DND-41 (cell line): ENCODE results near the gene TMEM132D.

ENCODE experiments used
- ATAC-seq: fragments of 200-7000 bp; cut with Tn5 transposase; 3 replicates; pipeline ENCODE4 v1.9.1; 2021; ENCODE audit warnings: low read depth; ENCODE audit not compliant: insufficient read depth
- DNase-seq: peaks from one replicate; pipeline ENCODE4 v3.0.0-alpha.2; 2020
- H2AFZ ChIP-seq: 2 replicates; pipeline ENCODE4 v1.6.0; 2012; ENCODE audit warnings: low read depth, low read length
- H3K27ac ChIP-seq: 2 replicates; pipeline ENCODE4 v1.5.1; 2012; ENCODE audit warnings: low read length, inconsistent platforms
- H3K27me3 ChIP-seq: fragments of 200-600 bp; sonication (generic); 2 replicates; pipeline ENCODE4 v1.6.0; 2012; ENCODE audit warnings: low read length, mild to moderate bottlenecking, inconsistent platforms; ENCODE audit not compliant: insufficient read depth, poor library complexity
- H3K36me3 ChIP-seq: 2 replicates; pipeline ENCODE4 v1.5.1; 2012; ENCODE audit warnings: low read length, inconsistent platforms; ENCODE audit not compliant: insufficient read depth
- H3K4me1 ChIP-seq: 2 replicates; pipeline ENCODE4 v1.5.1; 2012; ENCODE audit warnings: mild to moderate bottlenecking, low read length; ENCODE audit not compliant: insufficient read depth
- H3K4me2 ChIP-seq: 2 replicates; pipeline ENCODE4 v1.6.0; 2012; ENCODE audit warnings: mild to moderate bottlenecking, moderate library complexity, low read length, inconsistent platforms; ENCODE audit not compliant: insufficient read depth
- H3K4me3 ChIP-seq, 2 experiments: fragments of 200-600 bp in 1 of 2; shearing (Covaris generic) in 1 of 2; 2 replicates each; pipeline ENCODE4 v1.5.1; 2012 to 2016; ENCODE audit warnings: inconsistent platforms in 2 of 2, low read length in 2 of 2, mild to moderate bottlenecking in 2 of 2, low read depth in 1 of 2, moderate library complexity in 1 of 2
- H3K79me2 ChIP-seq: 2 replicates; pipeline ENCODE4 v1.6.0; 2012; ENCODE audit warnings: low read length, inconsistent platforms; ENCODE audit not compliant: insufficient read depth
- H3K9ac ChIP-seq: 2 replicates; pipeline ENCODE4 v1.6.0; 2012; ENCODE audit warnings: low read depth, mild to moderate bottlenecking, inconsistent platforms, low read length, moderate library complexity
- H3K9me3 ChIP-seq: 2 replicates; pipeline ENCODE4 v1.5.1; 2012; ENCODE audit warnings: low read length, moderate library complexity, mild to moderate bottlenecking, inconsistent platforms; ENCODE audit not compliant: insufficient read depth, severe bottlenecking
- H4K20me1 ChIP-seq: 2 replicates; pipeline ENCODE4 v1.6.0; 2012; ENCODE audit warnings: low read length; ENCODE audit not compliant: insufficient read depth
- CTCF ChIP-seq: IDR thresholded peaks from 2 replicates; pipeline ENCODE4 v1.5.1; 2012; ENCODE audit warnings: borderline replicate concordance, low read length, moderate library complexity, mild to moderate bottlenecking; ENCODE audit not compliant: poor library complexity, severe bottlenecking; ENCODE audit errors: extremely low read depth
- EZH2 ChIP-seq: IDR thresholded peaks from 3 replicates; pipeline ENCODE4 v1.6.1; 2012; ENCODE audit warnings: borderline replicate concordance, low read depth, mild to moderate bottlenecking, moderate library complexity, low read length, inconsistent platforms; ENCODE audit not compliant: severe bottlenecking

The TMEM132D gene

GRCh38 chr12:129503802-129504201 is 400.0 kb downstream of the TMEM132D start:
- no peak for ATAC-seq

GRCh38 chr12:129496226-129496625 is 407.6 kb downstream of the TMEM132D start:
- no peaks in the 10 kb centered on the region for H4K20me1 ChIP-seq
- no peak for TF ChIP-seq CTCF
- no peak for TF ChIP-seq EZH2
- ATAC-seq, result no peak
- no peak overlapping the region for H3K4me2 ChIP-seq
- no peaks in the 10 kb centered on the region for H3K27me3 ChIP-seq
- no peak for DNase-seq
- no peaks in the 10 kb centered on the region for H3K36me3 ChIP-seq
- H3K4me3 ChIP-seq, result no peak overlapping the region
- peaks cover 9% of the 10 kb centered on the region for H3K4me1 ChIP-seq
- H2AFZ ChIP-seq, result no peak overlapping the region
- H3K27ac ChIP-seq, result no peak overlapping the region
- no peak overlapping the region for H3K9ac ChIP-seq
- H3K9me3 ChIP-seq, result no peaks in the 10 kb centered on the region
- no peaks in the 10 kb centered on the region for H3K79me2 ChIP-seq

More at GRCh38 chr12:129503802-129504201, 400.0 kb downstream of the TMEM132D start:
- H3K36me3 ChIP-seq, result no peaks in the 10 kb centered on the region
- H3K9ac ChIP-seq, result no peak overlapping the region
- no peaks in the 10 kb centered on the region for H3K27me3 ChIP-seq
- no peak overlapping the region for H3K27ac ChIP-seq
- H3K9me3 ChIP-seq, result no peaks in the 10 kb centered on the region
- TF ChIP-seq EZH2, result no peak
- no peak for TF ChIP-seq CTCF
- no peaks in the 10 kb centered on the region for H3K4me1 ChIP-seq
- DNase-seq, result no peak
- H2AFZ ChIP-seq, result no peak overlapping the region
- H3K79me2 ChIP-seq, result no peaks in the 10 kb centered on the region
- no peaks in the 10 kb centered on the region for H4K20me1 ChIP-seq
- H3K4me2 ChIP-seq, result no peak overlapping the region
- H3K4me3 ChIP-seq, result no peak overlapping the region

GRCh38 chr12:129494766-129495165 is 409.1 kb downstream of the TMEM132D start:
- Histone ChIP-seq H3K9me3 (no peaks in the 10 kb centered on the region), H3K4me1 (peaks cover 9% of the 10 kb centered on the region), H3K79me2 (no peaks in the 10 kb centered on the region), H3K9ac (no peak overlapping the region), H2AFZ (no peak overlapping the region), H4K20me1 (no peaks in the 10 kb centered on the region), H3K27me3 (no peaks in the 10 kb centered on the region), H3K36me3 (no peaks in the 10 kb centered on the region), H3K4me3 (no peak overlapping the region), H3K4me2 (no peak overlapping the region), H3K27ac (no peak overlapping the region)
- DNase-seq, result no peak
- no peak for TF ChIP-seq CTCF
- no peak for TF ChIP-seq EZH2
- ATAC-seq, result no peak

- Histone ChIP-seq H3K4me2 (no peak overlapping the region), H3K9ac (no peak overlapping the region), H2AFZ (no peak overlapping the region), H3K4me3 (no peak overlapping the region), H4K20me1 (no peaks in the 10 kb centered on the region), H3K36me3 (no peaks in the 10 kb centered on the region), H3K27me3 (no peaks in the 10 kb centered on the region), H3K27ac (no peak overlapping the region), H3K9me3 (no peaks in the 10 kb centered on the region), H3K4me1 (peaks cover 9% of the 10 kb centered on the region), H3K79me2 (no peaks in the 10 kb centered on the region)
- DNase-seq (no peak), ATAC-seq (no peak)
- TF ChIP-seq CTCF, result no peak
- TF ChIP-seq EZH2, result no peak
Measured at GRCh38 chr12:129494260-129494659, 409.6 kb downstream of the TMEM132D start.
